ENCODE results near the gene CENPH.

CENPH gene

DNA sequence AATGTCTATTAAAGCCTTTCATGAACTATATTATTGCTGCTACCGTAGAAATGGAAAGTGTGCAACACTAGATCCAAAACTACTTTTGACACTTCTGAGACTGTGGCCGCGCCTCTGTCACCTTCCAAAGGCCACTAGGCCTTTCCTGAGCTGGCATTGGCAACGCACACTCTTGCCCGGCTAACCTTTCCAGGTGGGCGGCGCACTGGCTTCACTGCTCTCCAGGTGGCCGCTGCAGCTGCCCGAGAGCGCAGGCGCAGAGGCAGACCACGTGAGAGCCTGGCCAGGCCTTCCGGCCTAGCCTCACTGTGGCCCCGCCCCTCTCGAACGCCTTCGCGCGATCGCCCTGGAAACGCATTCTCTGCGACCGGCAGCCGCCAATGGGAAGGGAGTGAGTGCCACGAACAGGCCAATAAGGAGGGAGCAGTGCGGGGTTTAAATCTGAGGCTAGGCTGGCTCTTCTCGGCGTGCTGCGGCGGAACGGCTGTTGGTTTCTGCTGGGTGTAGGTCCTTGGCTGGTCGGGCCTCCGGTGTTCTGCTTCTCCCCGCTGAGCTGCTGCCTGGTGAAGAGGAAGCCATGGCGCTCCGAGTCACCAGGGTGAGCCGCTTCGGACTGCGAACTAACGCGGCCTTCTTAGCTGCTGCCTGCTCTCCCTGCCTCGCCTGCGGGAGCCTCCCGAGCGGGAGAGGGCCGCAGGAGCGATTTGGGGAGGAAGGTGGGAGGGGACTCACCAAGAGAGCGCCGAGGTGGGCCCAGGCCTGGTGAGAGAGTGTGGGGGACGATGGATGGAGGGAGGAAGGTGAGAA is 22.5 kb upstream of the CENPH start, which contains the start of gene CCNB1:
Gene CCNB1 (plus strand): TSS at position 465 of the 807 bp plus-strand sequence. CDS start 113 bp downstream, at position 578.
- peaks cover 26% of the 10 kb centered on the region for H3K36me3 ChIP-seq (ENCODE audit: low read length)
- peak within 1 kb of the TSS; percentile 81 for H3K4me3 ChIP-seq (ENCODE audit: insufficient read depth, low read length, poor library complexity, severe bottlenecking)
- H3K9ac ChIP-seq (ENCODE audit: low read length), result peak within 1 kb of the TSS; percentile 85
- H3K27ac ChIP-seq (ENCODE audit: low read depth, low read length), result peak within 1 kb of the TSS; percentile 83
- no peaks in the 10 kb centered on the region for H3K9me2 ChIP-seq (replicated peaks; ENCODE audit: insufficient read depth, low read length)
- no peaks in the 10 kb centered on the region for H3K27me3 ChIP-seq (ENCODE audit: low read length)
- no peak for TF ChIP-seq EZH2phosphoT487 (conservative IDR thresholded peaks at IDR 0.05; ENCODE audit: low read length)
- TF ChIP-seq, protein P1, sequence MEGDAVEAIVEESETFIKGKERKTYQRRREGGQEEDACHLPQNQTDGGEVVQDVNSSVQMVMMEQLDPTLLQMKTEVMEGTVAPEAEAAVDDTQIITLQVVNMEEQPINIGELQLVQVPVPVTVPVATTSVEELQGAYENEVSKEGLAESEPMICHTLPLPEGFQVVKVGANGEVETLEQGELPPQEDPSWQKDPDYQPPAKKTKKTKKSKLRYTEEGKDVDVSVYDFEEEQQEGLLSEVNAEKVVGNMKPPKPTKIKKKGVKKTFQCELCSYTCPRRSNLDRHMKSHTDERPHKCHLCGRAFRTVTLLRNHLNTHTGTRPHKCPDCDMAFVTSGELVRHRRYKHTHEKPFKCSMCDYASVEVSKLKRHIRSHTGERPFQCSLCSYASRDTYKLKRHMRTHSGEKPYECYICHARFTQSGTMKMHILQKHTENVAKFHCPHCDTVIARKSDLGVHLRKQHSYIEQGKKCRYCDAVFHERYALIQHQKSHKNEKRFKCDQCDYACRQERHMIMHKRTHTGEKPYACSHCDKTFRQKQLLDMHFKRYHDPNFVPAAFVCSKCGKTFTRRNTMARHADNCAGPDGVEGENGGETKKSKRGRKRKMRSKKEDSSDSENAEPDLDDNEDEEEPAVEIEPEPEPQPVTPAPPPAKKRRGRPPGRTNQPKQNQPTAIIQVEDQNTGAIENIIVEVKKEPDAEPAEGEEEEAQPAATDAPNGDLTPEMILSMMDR (IDR thresholded peaks at IDR 0.05; ENCODE audit: insufficient read depth, low read length, poor library complexity, severe bottlenecking), result no peak
- H2AFZ ChIP-seq (ENCODE audit: low read depth, low read length, severe bottlenecking), result peak within 1 kb of the TSS; percentile 74
- H4K20me1 ChIP-seq (ENCODE audit: low read depth, low read length), result no peaks in the 10 kb centered on the region
- no peaks in the 10 kb centered on the region for H3K9me3 ChIP-seq (ENCODE audit: insufficient read depth, low read length)
- peak within 1 kb of the TSS; percentile 83 for H3K4me2 ChIP-seq (ENCODE audit: low read depth, low read length, poor library complexity, severe bottlenecking)
- H3K79me2 ChIP-seq (ENCODE audit: insufficient read depth, low read length), result peaks cover 24% of the 10 kb centered on the region
- H3F3A ChIP-seq (ENCODE audit: insufficient read depth), result peaks cover 7% of the 10 kb centered on the region; the same call in 1 of the 2 replicates

DNA sequence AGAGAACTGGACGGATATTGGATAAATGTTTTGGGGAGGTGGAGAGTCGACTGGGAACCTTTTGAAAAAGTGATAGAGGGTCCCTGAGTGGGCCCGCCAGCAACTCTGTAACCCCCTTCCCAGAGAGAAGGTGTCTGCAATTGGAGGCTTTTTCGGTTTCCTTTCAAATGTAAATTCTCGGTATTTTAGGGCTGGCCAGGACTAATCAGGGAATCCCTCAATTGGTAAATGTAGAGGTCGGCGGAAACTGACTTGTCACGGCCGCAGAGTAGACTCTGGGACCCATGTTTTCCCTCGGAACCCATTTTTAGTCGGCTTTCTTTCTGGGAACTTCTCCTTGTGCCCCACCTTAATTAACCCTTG is 21.9 kb upstream of the CENPH start:
- Histone ChIP-seq H3K27ac (ENCODE audit: low read depth, low read length) (peak overlapping the region; percentile 83), H3K4me2 (ENCODE audit: low read depth, low read length, poor library complexity, severe bottlenecking) (peak overlapping the region; percentile 83), H3K9ac (ENCODE audit: low read length) (peak overlapping the region; percentile 85), H3K4me3 (ENCODE audit: insufficient read depth, low read length, poor library complexity, severe bottlenecking) (peak overlapping the region; percentile 81), H3K9me3 (ENCODE audit: insufficient read depth, low read length) (no peaks in the 10 kb centered on the region), H3K9me2 (replicated peaks; ENCODE audit: insufficient read depth, low read length) (no peaks in the 10 kb centered on the region), H3K27me3 (ENCODE audit: low read length) (no peaks in the 10 kb centered on the region), H3K36me3 (ENCODE audit: low read length) (peaks cover 30% of the 10 kb centered on the region), H4K20me1 (ENCODE audit: low read depth, low read length) (no peaks in the 10 kb centered on the region), H2AFZ (ENCODE audit: low read depth, low read length, severe bottlenecking) (peak overlapping the region; percentile 74), H3K79me2 (ENCODE audit: insufficient read depth, low read length) (peaks cover 24% of the 10 kb centered on the region), H3F3A (ENCODE audit: insufficient read depth) (peaks cover 7% of the 10 kb centered on the region; the same call in 1 of the 2 replicates)
- no peak for TF ChIP-seq EZH2phosphoT487 (conservative IDR thresholded peaks at IDR 0.05; ENCODE audit: low read length)
- TF ChIP-seq, protein P1 (IDR thresholded peaks at IDR 0.05; ENCODE audit: insufficient read depth, low read length, poor library complexity, severe bottlenecking), result no peak

DNA sequence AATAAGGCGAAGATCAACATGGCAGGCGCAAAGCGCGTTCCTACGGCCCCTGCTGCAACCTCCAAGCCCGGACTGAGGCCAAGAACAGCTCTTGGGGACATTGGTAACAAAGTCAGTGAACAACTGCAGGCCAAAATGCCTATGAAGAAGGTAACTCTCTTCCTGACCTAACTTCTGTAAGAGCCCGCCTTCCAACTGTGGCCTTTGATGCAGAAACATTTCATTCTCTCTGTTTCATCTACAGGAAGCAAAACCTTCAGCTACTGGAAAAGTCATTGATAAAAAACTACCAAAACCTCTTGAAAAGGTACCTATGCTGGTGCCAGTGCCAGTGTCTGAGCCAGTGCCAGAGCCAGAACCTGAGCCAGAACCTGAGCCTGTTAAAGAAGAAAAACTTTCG is 21.5 kb upstream of the CENPH start:
- Histone ChIP-seq H3K9me3 (ENCODE audit: insufficient read depth, low read length) (no peaks in the 10 kb centered on the region), H3K27me3 (ENCODE audit: low read length) (no peaks in the 10 kb centered on the region), H3K36me3 (ENCODE audit: low read length) (peaks cover 32% of the 10 kb centered on the region), H3K9me2 (replicated peaks; ENCODE audit: insufficient read depth, low read length) (no peaks in the 10 kb centered on the region), H3K9ac (ENCODE audit: low read length) (peak overlapping the region; percentile 85), H3K27ac (ENCODE audit: low read depth, low read length) (peak overlapping the region; percentile 83), H3K4me3 (ENCODE audit: insufficient read depth, low read length, poor library complexity, severe bottlenecking) (peak overlapping the region; percentile 81), H3K79me2 (ENCODE audit: insufficient read depth, low read length) (peaks cover 24% of the 10 kb centered on the region), H3F3A (ENCODE audit: insufficient read depth) (peaks cover 7% of the 10 kb centered on the region; the same call in 1 of the 2 replicates), H4K20me1 (ENCODE audit: low read depth, low read length) (no peaks in the 10 kb centered on the region), H2AFZ (ENCODE audit: low read depth, low read length, severe bottlenecking) (no peak overlapping the region), H3K4me2 (ENCODE audit: low read depth, low read length, poor library complexity, severe bottlenecking) (peak overlapping the region; percentile 83)
- TF ChIP-seq, protein P1 (IDR thresholded peaks at IDR 0.05; ENCODE audit: insufficient read depth, low read length, poor library complexity, severe bottlenecking), result no peak
- TF ChIP-seq EZH2phosphoT487 (conservative IDR thresholded peaks at IDR 0.05; ENCODE audit: low read length), result no peak
